IMR-90 (cell line): ENCODE results near the gene TMEM190. TPM values are rescaled to one million over a fixed set of nuclear protein-coding genes. Genes with fewer than 3 reads are reported as not detected.

ENCODE experiments used
- ATAC-seq: fragments of 200-7000 bp; cut with Tn5 transposase; 2 replicates; pipeline ENCODE4 v1.9.1; 2020; ENCODE audit warnings: low read depth, mild to moderate bottlenecking, moderate library complexity
- BruUV-seq: library from RNA; stranded (reverse); fragments of 400-500 nt; replicated peaks from 2 replicates; lab custom pipeline; 2021; lab: Mats Ljungman, UMichigan
- CTCF ChIA-PET: fragments of 300-600 bp; formaldehyde crosslinking; extraction: SDS; loops from one replicate; lab custom pipeline; 2021; ENCODE audit warnings: antibody characterized with exemption; lab: Yijun Ruan, JAX
- POLR2A ChIA-PET: fragments of 300-600 bp; sonication (Branson Sonifier 250); formaldehyde crosslinking; loops from one replicate; lab custom pipeline; 2022; ENCODE audit warnings: antibody characterized with exemption; ENCODE audit not compliant: unreplicated experiment; lab: Charles Lee
- DNase-seq: peaks from one replicate; pipeline ENCODE4 v3.0.0; 2013
- H2AFZ ChIP-seq: replicated peaks from 2 replicates; pipeline ENCODE3; 2013; ENCODE audit warnings: low read length, mild to moderate bottlenecking; ENCODE audit not compliant: poor library complexity
- H2AK5ac ChIP-seq: 2 replicates; pipeline ENCODE4 v1.6.1; 2013; ENCODE audit warnings: low read depth, low read length, inconsistent platforms
- H2AK9ac ChIP-seq: replicated peaks from 2 replicates; pipeline ENCODE3; 2013; ENCODE audit warnings: mild to moderate bottlenecking, low read depth, low read length, moderate library complexity; ENCODE audit not compliant: poor library complexity
- H2BK120ac ChIP-seq: 2 replicates; pipeline ENCODE4 v1.6.1; 2013; ENCODE audit warnings: low read depth, low read length, inconsistent platforms
- H2BK15ac ChIP-seq: 3 replicates; pipeline ENCODE4 v1.6.1; 2013; ENCODE audit warnings: low read depth, low read length, inconsistent platforms
- H2BK20ac ChIP-seq: 2 replicates; pipeline ENCODE4 v1.6.1; 2013; ENCODE audit warnings: low read depth, mild to moderate bottlenecking, inconsistent platforms, low read length, moderate library complexity
- H2BK5ac ChIP-seq: 2 replicates; pipeline ENCODE4 v1.6.1; 2013; ENCODE audit warnings: mild to moderate bottlenecking, low read depth, low read length, inconsistent platforms; ENCODE audit not compliant: poor library complexity, severe bottlenecking
- H3K14ac ChIP-seq: replicated peaks from 2 replicates; pipeline ENCODE4 v1.6.1; 2013; ENCODE audit warnings: low read depth, low read length, inconsistent platforms
- H3K18ac ChIP-seq: 2 replicates; pipeline ENCODE4 v1.6.1; 2013; ENCODE audit warnings: low read depth, low read length, control low read depth
- H3K23ac ChIP-seq: 2 replicates; pipeline ENCODE4 v1.6.1; 2013; ENCODE audit warnings: low read depth, low read length, inconsistent platforms
- H3K27ac ChIP-seq: 2 replicates; pipeline ENCODE4 v1.5.1; 2013; ENCODE audit warnings: mild to moderate bottlenecking, control low read depth, low read length; ENCODE audit not compliant: insufficient read depth
- H3K27me3 ChIP-seq: 2 replicates; pipeline ENCODE4 v1.6.1; 2013; ENCODE audit warnings: low read length; ENCODE audit not compliant: control insufficient read depth, insufficient read depth
- H3K36me3 ChIP-seq: 2 replicates; pipeline ENCODE4 v1.6.1; 2013; ENCODE audit warnings: low read length, mixed read lengths; ENCODE audit not compliant: control insufficient read depth, insufficient read depth
- H3K4ac ChIP-seq: 2 replicates; pipeline ENCODE4 v1.6.1; 2013; ENCODE audit warnings: low read depth, low read length, inconsistent platforms
- H3K4me1 ChIP-seq: 2 replicates; pipeline ENCODE4 v1.6.1; 2013; ENCODE audit warnings: low read length, mixed read lengths; ENCODE audit not compliant: control insufficient read depth, insufficient read depth
- H3K4me2 ChIP-seq: 2 replicates; pipeline ENCODE4 v1.6.1; 2013; ENCODE audit warnings: low read depth, mild to moderate bottlenecking, control low read depth, low read length, moderate library complexity
- H3K4me3 ChIP-seq: 2 replicates; pipeline ENCODE4 v1.5.1; 2013; ENCODE audit warnings: low read depth, mild to moderate bottlenecking, control low read depth, low read length, moderate library complexity; ENCODE audit not compliant: insufficient read depth
- H3K56ac ChIP-seq: 2 replicates; pipeline ENCODE4 v1.6.1; 2013; ENCODE audit warnings: low read length, inconsistent platforms; ENCODE audit not compliant: insufficient read depth; ENCODE audit errors: extremely low read depth
- H3K79me1 ChIP-seq, 2 experiments: 2 replicates each; pipeline ENCODE4 v1.6.1; 2013; ENCODE audit warnings: low read length in 2 of 2, inconsistent platforms in 1 of 2, low read depth in 1 of 2
- H3K9ac ChIP-seq: 2 replicates; pipeline ENCODE4 v1.6.1; 2013; ENCODE audit warnings: low read depth, low read length, control low read depth
- H3K9me1 ChIP-seq: 2 replicates; pipeline ENCODE4 v1.6.1; 2013; ENCODE audit warnings: low read length, inconsistent platforms; ENCODE audit not compliant: insufficient read depth
- H3K9me3 ChIP-seq: 2 replicates; pipeline ENCODE4 v1.6.1; 2013; ENCODE audit warnings: low read length; ENCODE audit not compliant: control insufficient read depth, insufficient read depth
- H4K20me1 ChIP-seq: 2 replicates; pipeline ENCODE4 v1.6.1; 2013; ENCODE audit warnings: low read length, inconsistent platforms; ENCODE audit not compliant: insufficient read depth
- H4K5ac ChIP-seq: 2 replicates; pipeline ENCODE4 v1.6.1; 2013; ENCODE audit warnings: mild to moderate bottlenecking, low read depth, low read length, control low read depth
- H4K8ac ChIP-seq, 2 experiments: 2 replicates each; pipeline ENCODE4 v1.6.1; 2013; ENCODE audit warnings: low read depth in 2 of 2, low read length in 2 of 2, control low read depth in 1 of 2, inconsistent platforms in 1 of 2
- H4K91ac ChIP-seq: 2 replicates; pipeline ENCODE4 v1.6.1; 2013; ENCODE audit warnings: low read depth, low read length, inconsistent platforms; ENCODE audit not compliant: insufficient read depth
- BHLHE40 ChIP-seq: fragments of 150-350 bp; IDR thresholded peaks from 2 replicates; pipeline ENCODE4 v1.6.1; 2016; ENCODE audit warnings: mild to moderate bottlenecking, low read depth, low read length
- CEBPB ChIP-seq: IDR thresholded peaks from 2 replicates; pipeline ENCODE4 v1.6.1; 2012; ENCODE audit warnings: low read depth, low read length, improper control_type of control experiment
- CHD1 ChIP-seq: IDR thresholded peaks from 2 replicates; pipeline ENCODE4 v1.6.1; 2012; ENCODE audit warnings: low read depth, low read length, improper control_type of control experiment
- ELK1 ChIP-seq: fragments of 150-350 bp; IDR thresholded peaks from 2 replicates; pipeline ENCODE4 v1.6.1; 2016; ENCODE audit warnings: low read depth, mild to moderate bottlenecking, low read length, moderate library complexity, borderline replicate concordance
- MAFK ChIP-seq: IDR thresholded peaks from 2 replicates; pipeline ENCODE4 v1.6.1; 2012; ENCODE audit warnings: low read depth, low read length, improper control_type of control experiment
- MAZ ChIP-seq: IDR thresholded peaks from 2 replicates; pipeline ENCODE4 v1.6.1; 2012; ENCODE audit warnings: low read depth, mild to moderate bottlenecking, low read length, improper control_type of control experiment, moderate library complexity, borderline replicate concordance
- MXI1 ChIP-seq: IDR thresholded peaks from 2 replicates; pipeline ENCODE4 v1.6.1; 2012; ENCODE audit warnings: low read depth, mild to moderate bottlenecking, low read length, moderate library complexity, borderline replicate concordance
- NFE2L2 ChIP-seq: fragments of 150-350 bp; IDR thresholded peaks from 2 replicates; pipeline ENCODE4 v1.6.1; 2016; ENCODE audit warnings: low read depth, mild to moderate bottlenecking, low read length
- POLR2A ChIP-seq: IDR thresholded peaks from 2 replicates; pipeline ENCODE4 v1.6.1; 2012; ENCODE audit warnings: mild to moderate bottlenecking, low read depth, low read length
- RCOR1 ChIP-seq: IDR thresholded peaks from 2 replicates; pipeline ENCODE4 v1.6.1; 2012; ENCODE audit warnings: mild to moderate bottlenecking, low read length, improper control_type of control experiment; ENCODE audit not compliant: insufficient replicate concordance
- RFX5 ChIP-seq: IDR thresholded peaks from 2 replicates; pipeline ENCODE4 v1.8.0; 2012; ENCODE audit warnings: low read depth, mild to moderate bottlenecking, low read length, moderate library complexity
- SMC3 ChIP-seq: fragments of 150-350 bp; IDR thresholded peaks from 2 replicates; pipeline ENCODE4 v1.6.1; 2016; ENCODE audit warnings: low read depth, mild to moderate bottlenecking, antibody characterized with exemption, low read length, moderate library complexity
- WGBS, 2 experiments: methylation state at CpG; one replicate each; pipeline versions ENCODE4 v1.1.5 to v1.1.7; 2013; ENCODE audit warnings: missing lambda C conversion rate in 2 of 2; ENCODE audit not compliant: insufficient read length in 1 of 2; ENCODE audit errors: extremely low coverage in 2 of 2; 5-methylcytosine and 5-hydroxymethylcytosine counted together
- dilution Hi-C: fragments of 300-500 bp; cut with HindIII; formaldehyde crosslinking; loops from one replicate; pipeline ENCODE4 v1.14.3; 2018; ENCODE audit warnings: low sequenced_read_pairs; ENCODE audit not compliant: unreplicated experiment
- in situ Hi-C: fragments of 300-500 bp; cut with MboI; formaldehyde crosslinking; loops from 3 replicates; pipeline ENCODE4 v1.14.3; 2019; ENCODE audit warnings: low sequenced_read_pairs, inconsistent platforms, mixed read lengths
- intact Hi-C: fragments of 100-400 bp; cut with micrococcal nuclease; formaldehyde crosslinking; loops from 2 replicates; pipeline ENCODE4 v1.10.0; 2022
- polyA plus RNA-seq, 3 experiments: library from polyadenylated mRNA; depleted of rRNA; stranded (reverse); fragments of >200 nt; gene quantifications; 2 replicates each; pipeline ENCODE4 v1.2.3, GENCODE V29; 2012; ENCODE audit warnings: low replicate concordance in 1 of 3
- total RNA-seq: library from RNA; depleted of rRNA; stranded (reverse); fragments of >200 nt; gene quantifications from 2 replicates; pipeline ENCODE4 v1.2.3, GENCODE V29; 2012
- TF ChIP-seq, protein P1 (sequence below): fragments of 150-350 bp; IDR thresholded peaks from 2 replicates; pipeline ENCODE4 v1.6.1; 2017; ENCODE audit warnings: mild to moderate bottlenecking, antibody characterized with exemption, low read length, low read depth

The TMEM190 gene
- total and polyA plus RNA-seq, 2 of the 4 experiments (the other 2 are of a cell fraction), result 1.6 TPM; not detected in 1

DNA sequence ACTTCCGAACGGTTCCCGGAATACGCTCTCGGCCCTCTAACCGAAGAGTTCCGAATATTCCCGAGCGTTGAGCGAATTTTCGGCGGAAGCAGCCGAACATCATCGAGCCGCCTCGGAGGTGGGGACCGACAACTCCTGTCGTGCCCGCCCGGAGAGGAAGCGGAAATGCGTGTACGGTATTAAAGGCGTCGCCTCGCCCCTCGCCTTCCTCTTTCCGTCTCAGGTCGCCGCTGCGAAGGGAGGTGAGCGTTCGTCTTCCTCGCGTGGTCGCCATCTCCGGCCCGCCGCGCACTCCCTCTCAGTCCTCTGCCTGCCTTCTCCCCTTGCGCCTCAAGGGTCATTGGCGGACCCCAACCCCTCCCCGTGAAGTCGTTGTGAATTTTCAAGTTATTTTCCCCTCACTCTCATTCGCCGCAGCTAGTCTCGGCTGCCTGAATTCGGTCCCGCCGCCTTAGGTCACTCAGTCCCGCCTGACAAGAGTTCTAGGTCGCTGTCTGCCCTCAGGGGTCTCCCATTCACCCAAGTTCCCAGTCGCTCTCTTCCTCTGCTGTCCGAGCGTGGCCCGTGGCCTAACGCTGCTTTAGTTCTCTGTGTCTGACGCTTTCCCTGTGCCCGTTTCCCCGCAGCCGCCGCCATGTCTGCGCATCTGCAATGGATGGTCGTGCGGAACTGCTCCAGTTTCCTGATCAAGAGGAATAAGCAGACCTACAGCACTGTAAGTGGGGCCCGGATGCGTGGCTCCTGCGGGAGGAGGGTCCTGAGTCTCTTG, 9.3 kb downstream of the TMEM190 start, which contains the start of gene RPL28:
Gene RPL28 (plus strand): TSS at position 209 of the 769 bp plus-strand sequence. CDS start 426 bp downstream, at position 635.
- Histone ChIP-seq H3K4me3 (peak within 1 kb of the TSS; percentile 74), H4K8ac (peak within 1 kb of the TSS; percentile 79 to 99), H3K18ac (peak within 1 kb of the TSS; percentile 98), H3K4me1 (peaks cover 41% of the 10 kb centered on the region), H3K9me1 (peaks cover 28% of the 10 kb centered on the region), H4K91ac (peak within 1 kb of the TSS; percentile 98), H2BK5ac (peak within 1 kb of the TSS; percentile 89), H2BK15ac (peak within 1 kb of the TSS; percentile 82; the same call in 1 of the 3 replicates), H2BK20ac (peak within 1 kb of the TSS; percentile 91), H4K5ac (peak within 1 kb of the TSS; percentile 96), H3K14ac (peak within 1 kb of the TSS; percentile 100), H3K9me3 (no peaks in the 10 kb centered on the region), H2AFZ (peak within 1 kb of the TSS; percentile 90), H3K23ac (peak within 1 kb of the TSS; percentile 99), H3K4ac (peak within 1 kb of the TSS; percentile 98), H3K56ac (peak within 1 kb of the TSS; percentile 99), H3K36me3 (peaks cover 44% of the 10 kb centered on the region), H4K20me1 (peaks cover 52% of the 10 kb centered on the region), H2AK5ac (peak within 1 kb of the TSS; percentile 98), H3K27ac (peak within 1 kb of the TSS; percentile 93), H2AK9ac (peak within 1 kb of the TSS; percentile 99), H3K4me2 (peak within 1 kb of the TSS; percentile 96), H2BK120ac (peak within 1 kb of the TSS; percentile 97), H3K27me3 (no peaks in the 10 kb centered on the region), H3K9ac (peak within 1 kb of the TSS; percentile 96), H3K79me1 (peaks cover 24 to 55% of the 10 kb centered on the region in 2 experiments)
- dilution Hi-C loops (no loop called here), intact Hi-C loops (loop anchor here (5.0 kb wide), 2 partner anchors 84 to 104 kb away; partner anchors contain the start of genes BRSK1 and HSPBP1), in situ Hi-C loops (loop anchor here (10.0 kb wide), 1 partner anchor 91 kb away; no protein-coding TSS in a partner anchor)
- DNase-seq (peak; percentile 97), ATAC-seq (peak; percentile 83)
- ChIA-PET CTCF (no interaction called here), POLR2A (no interaction called here)
- BruUV-seq, result TSS peak; percentile 91
- WGBS, 2 experiments, result 0% methylated on average over 55 of the region's 68 CpGs; no CpG with 5 or more reads in 1 of the 2 experiments
- TF ChIP-seq ELK1 (no peak), CHD1 (peak; percentile 96; the same call in 1 of the 2 replicates), RCOR1 (no peak), CEBPB (no peak), SMC3 (no peak), NFE2L2 (no peak), MAFK (no peak), MAZ (peak; percentile 49; the same call in 1 of the 2 replicates), MXI1 (peak; percentile 50), RFX5 (no peak), BHLHE40 (no peak), POLR2A (peak; percentile 100)
- TF ChIP-seq, protein P1, sequence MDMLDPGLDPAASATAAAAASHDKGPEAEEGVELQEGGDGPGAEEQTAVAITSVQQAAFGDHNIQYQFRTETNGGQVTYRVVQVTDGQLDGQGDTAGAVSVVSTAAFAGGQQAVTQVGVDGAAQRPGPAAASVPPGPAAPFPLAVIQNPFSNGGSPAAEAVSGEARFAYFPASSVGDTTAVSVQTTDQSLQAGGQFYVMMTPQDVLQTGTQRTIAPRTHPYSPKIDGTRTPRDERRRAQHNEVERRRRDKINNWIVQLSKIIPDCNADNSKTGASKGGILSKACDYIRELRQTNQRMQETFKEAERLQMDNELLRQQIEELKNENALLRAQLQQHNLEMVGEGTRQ, result no peak
